SK-N-SH treated with all-trans-retinoic acid at 6 μM for 48 hours (cell line): ENCODE data around the gene SLC34A1.
"Not testable (repeated sequence)": the region's sequence is repeated elsewhere in the genome, so short reads cannot be mapped to it uniquely, and the experiment has no call there.

Source experiments
- ARNTL ChIP-seq: fragments of 450-650 bp; formaldehyde crosslinking; IDR thresholded peaks from 2 replicates; pipeline ENCODE4 v1.5.0; 2020; ENCODE audit warnings: low read depth, mild to moderate bottlenecking, moderate library complexity, borderline replicate concordance
- CSDC2 ChIP-seq: fragments of 250-450 bp; sonication (Bioruptor Pico); IDR thresholded peaks from 2 replicates; pipeline ENCODE4 v1.5.0; 2020; ENCODE audit warnings: mild to moderate bottlenecking, moderate library complexity
- ESRRG ChIP-seq: fragments of 250-450 bp; sonication (Bioruptor Pico); IDR thresholded peaks from 2 replicates; pipeline ENCODE4 v1.6.1; 2021; ENCODE audit warnings: mild to moderate bottlenecking
- ISL1 ChIP-seq: fragments of 250-450 bp; sonication (Bioruptor Pico); IDR thresholded peaks from 2 replicates; pipeline ENCODE4 v2.1.2; 2022; ENCODE audit warnings: mild to moderate bottlenecking, moderate library complexity
- OSR1 ChIP-seq: fragments of 250-450 bp; sonication (Bioruptor Pico); IDR thresholded peaks from 2 replicates; pipeline ENCODE4 v1.8.0; 2022; ENCODE audit warnings: moderate library complexity, mild to moderate bottlenecking, inconsistent platforms
- PPARA ChIP-seq: fragments of 250-450 bp; sonication (Bioruptor Pico); IDR thresholded peaks from 2 replicates; pipeline ENCODE4 v1.5.0; 2020; ENCODE audit warnings: mild to moderate bottlenecking, borderline replicate concordance
- RARB ChIP-seq: fragments of 250-450 bp; sonication (Bioruptor Pico); IDR thresholded peaks from 2 replicates; pipeline ENCODE4 v1.8.0; 2021; ENCODE audit warnings: mild to moderate bottlenecking, moderate library complexity
- TCF4 ChIP-seq: fragments of 250-450 bp; sonication (Bioruptor Pico); IDR thresholded peaks from 2 replicates; pipeline ENCODE4 v1.8.0; 2021; ENCODE audit warnings: mild to moderate bottlenecking, moderate library complexity, borderline replicate concordance
- TOX ChIP-seq: fragments of 250-450 bp; sonication (Bioruptor Pico); IDR thresholded peaks from 2 replicates; pipeline ENCODE4 v1.8.0; 2021; ENCODE audit warnings: mild to moderate bottlenecking, moderate library complexity, borderline replicate concordance
- ZFP3 ChIP-seq: fragments of 250-450 bp; sonication (Bioruptor Pico); IDR thresholded peaks from 2 replicates; pipeline ENCODE4 v1.5.0; 2020; ENCODE audit warnings: mild to moderate bottlenecking, moderate library complexity
- ZNF70 ChIP-seq: fragments of 450-650 bp; formaldehyde crosslinking; IDR thresholded peaks from 2 replicates; pipeline ENCODE4 v1.5.0; 2020; ENCODE audit warnings: mild to moderate bottlenecking, moderate library complexity
- ZNF8 ChIP-seq: fragments of 450-650 bp; formaldehyde crosslinking; IDR thresholded peaks from 2 replicates; pipeline ENCODE4 v1.5.0; 2020; ENCODE audit warnings: mild to moderate bottlenecking, moderate library complexity
- TF ChIP-seq, protein P1 (sequence below): fragments of 250-450 bp; sonication (Bioruptor Pico); IDR thresholded peaks from 2 replicates; pipeline ENCODE4 v1.5.1; 2021; ENCODE audit warnings: mild to moderate bottlenecking, moderate library complexity
- TF ChIP-seq, protein P2 (sequence below): fragments of 250-450 bp; sonication (Bioruptor Pico); IDR thresholded peaks from 2 replicates; pipeline ENCODE4 v1.8.0; 2020; ENCODE audit warnings: mild to moderate bottlenecking, moderate library complexity, borderline replicate concordance

DNA sequence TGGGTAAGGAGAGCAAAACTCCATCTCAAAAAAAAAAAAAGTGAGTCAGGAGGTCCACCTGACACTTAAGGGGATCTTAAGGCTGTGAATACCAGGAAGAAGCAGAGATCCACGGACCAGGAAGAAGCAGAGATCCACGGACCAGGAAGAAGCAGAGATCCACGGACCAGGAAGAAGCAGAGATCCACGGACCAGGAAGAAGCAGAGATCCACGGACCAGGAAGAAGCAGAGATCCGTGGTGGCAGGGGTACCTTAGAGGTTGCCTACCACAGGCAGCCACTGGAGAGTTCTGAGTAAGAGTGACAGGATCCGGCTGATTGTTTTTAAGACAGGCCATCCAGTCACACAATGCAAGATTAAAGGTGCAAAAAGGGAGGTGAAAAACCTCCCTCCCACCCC lies 36.2 kb downstream of the SLC34A1 start:
- not testable (repeated sequence) for TF ChIP-seq OSR1, ISL1, PPARA, TOX, ZNF8, ZFP3, ESRRG, ARNTL, CSDC2, ZNF70, RARB, TCF4 (CRISPR knock-in tag)
- TF ChIP-seq, protein P1, sequence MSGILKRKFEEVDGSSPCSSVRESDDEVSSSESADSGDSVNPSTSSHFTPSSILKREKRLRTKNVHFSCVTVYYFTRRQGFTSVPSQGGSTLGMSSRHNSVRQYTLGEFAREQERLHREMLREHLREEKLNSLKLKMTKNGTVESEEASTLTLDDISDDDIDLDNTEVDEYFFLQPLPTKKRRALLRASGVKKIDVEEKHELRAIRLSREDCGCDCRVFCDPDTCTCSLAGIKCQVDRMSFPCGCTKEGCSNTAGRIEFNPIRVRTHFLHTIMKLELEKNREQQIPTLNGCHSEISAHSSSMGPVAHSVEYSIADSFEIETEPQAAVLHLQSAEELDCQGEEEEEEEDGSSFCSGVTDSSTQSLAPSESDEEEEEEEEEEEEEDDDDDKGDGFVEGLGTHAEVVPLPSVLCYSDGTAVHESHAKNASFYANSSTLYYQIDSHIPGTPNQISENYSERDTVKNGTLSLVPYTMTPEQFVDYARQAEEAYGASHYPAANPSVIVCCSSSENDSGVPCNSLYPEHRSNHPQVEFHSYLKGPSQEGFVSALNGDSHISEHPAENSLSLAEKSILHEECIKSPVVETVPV = not testable (repeated sequence)
- TF ChIP-seq, protein P2, sequence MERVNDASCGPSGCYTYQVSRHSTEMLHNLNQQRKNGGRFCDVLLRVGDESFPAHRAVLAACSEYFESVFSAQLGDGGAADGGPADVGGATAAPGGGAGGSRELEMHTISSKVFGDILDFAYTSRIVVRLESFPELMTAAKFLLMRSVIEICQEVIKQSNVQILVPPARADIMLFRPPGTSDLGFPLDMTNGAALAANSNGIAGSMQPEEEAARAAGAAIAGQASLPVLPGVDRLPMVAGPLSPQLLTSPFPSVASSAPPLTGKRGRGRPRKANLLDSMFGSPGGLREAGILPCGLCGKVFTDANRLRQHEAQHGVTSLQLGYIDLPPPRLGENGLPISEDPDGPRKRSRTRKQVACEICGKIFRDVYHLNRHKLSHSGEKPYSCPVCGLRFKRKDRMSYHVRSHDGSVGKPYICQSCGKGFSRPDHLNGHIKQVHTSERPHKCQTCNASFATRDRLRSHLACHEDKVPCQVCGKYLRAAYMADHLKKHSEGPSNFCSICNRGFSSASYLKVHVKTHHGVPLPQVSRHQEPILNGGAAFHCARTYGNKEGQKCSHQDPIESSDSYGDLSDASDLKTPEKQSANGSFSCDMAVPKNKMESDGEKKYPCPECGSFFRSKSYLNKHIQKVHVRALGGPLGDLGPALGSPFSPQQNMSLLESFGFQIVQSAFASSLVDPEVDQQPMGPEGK (CRISPR knock-in tag) = not testable (repeated sequence)
